ENCODE measurements around the gene TNFAIP2.
A peak's percentile ranks its signal among the peaks of the same experiment; 100 is the strongest.

The TNFAIP2 gene

DNA sequence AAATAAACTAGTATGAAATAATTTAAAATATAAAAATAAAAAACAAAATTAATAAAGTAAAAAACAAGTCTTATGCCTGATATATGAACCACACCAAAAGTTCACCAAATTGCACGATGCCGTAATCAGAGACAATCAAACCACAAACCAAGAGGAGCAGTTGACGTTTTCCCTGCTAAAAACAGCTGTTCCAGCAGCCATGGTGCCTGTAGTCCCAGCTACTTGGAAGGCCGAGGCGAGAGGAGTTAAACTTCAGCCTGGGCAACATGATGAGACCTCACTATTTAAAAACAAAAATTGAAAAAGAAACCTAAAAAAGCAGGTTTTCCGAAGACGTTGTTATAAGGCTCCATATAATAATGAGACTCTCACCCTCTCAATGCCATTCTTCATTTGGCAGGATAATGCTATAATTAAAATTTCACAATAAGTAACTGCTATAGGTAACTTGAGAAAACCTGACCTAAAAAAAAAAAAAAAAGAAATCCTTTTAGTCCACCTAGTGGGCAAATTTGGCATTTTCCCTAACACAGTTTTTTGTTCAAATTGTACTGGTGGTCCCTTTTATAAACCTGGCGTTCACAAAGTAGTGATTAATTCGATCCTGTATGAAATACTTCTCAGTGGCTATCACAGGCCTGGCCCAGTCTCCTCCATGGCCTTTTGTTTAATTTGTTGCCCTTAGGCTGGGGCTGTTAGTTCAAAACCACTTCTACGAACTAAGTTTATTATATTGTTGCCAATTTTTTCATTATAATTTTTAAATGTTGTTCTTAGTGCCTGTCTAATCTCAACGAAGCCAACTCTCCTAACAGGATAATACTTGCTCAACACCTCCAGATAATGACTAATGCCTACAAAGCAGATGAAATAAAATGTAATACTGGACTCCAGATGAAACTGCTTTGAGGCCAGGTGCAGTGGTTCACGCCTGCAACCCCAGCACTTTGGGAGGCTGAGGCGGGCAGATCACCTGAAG is 62.1 kb downstream of the TNFAIP2 start:
- no peaks in the 10 kb centered on the region for H3K36me3 Mint-ChIP-seq (ENCODE audit: insufficient read depth)

DNA sequence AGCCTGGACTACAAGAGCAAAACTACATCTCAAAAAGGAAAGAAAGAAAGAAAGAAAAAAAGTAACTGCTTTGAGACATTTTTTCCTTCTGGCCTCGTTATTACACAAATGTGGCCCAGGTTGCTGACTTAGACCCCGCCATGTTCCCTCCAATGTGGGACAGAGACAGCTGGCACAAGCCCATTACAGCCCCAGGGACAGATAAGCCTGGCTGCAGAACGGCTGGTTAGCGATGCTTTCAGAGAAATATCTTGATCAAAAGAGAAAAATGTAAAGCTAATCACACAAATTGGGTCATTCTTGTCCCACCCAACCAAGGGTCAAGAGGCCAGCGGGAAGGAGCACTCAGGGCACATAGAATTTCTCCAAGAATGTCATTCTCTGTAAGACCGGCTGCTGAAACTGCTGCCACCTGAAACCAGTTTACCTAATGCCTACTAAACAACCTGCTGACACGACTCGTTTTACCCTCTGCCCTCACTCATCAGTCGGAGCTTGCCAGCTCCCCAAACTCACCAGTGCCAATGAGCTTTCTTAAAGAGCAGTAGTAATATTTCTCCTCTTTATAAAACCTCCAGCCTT is 63.1 kb downstream of the TNFAIP2 start:
- H3K4me1 Mint-ChIP-seq (ENCODE audit: low read depth in 2 of 2) = peaks cover 0 to 5% of the 10 kb centered on the region in 2 donors
- DNase-seq (no peak), ATAC-seq (replicated peaks) (no peak)
- no peak overlapping the region for H3K4me3 Mint-ChIP-seq
- no peak overlapping the region for H3K27ac Mint-ChIP-seq
- H3K27me3 Mint-ChIP-seq = peaks cover 46 to 71% of the 10 kb centered on the region in 2 donors
- no peaks in the 10 kb centered on the region for H3K36me3 Mint-ChIP-seq (ENCODE audit: insufficient read depth)
- H3K9me3 Mint-ChIP-seq = no peaks in the 10 kb centered on the region

More for the DNA sequence above, 62.1 kb downstream of the TNFAIP2 start:
- H3K4me1 Mint-ChIP-seq (ENCODE audit: low read depth in 2 of 2) = peaks cover 0 to 5% of the 10 kb centered on the region in 2 donors
- H3K9me3 Mint-ChIP-seq = no peaks in the 10 kb centered on the region
- H3K4me3 Mint-ChIP-seq = no peak overlapping the region
- DNase-seq (peak in 1 of 3 experiments; percentile 8), ATAC-seq (replicated peaks) (no peak)
- no peak overlapping the region for H3K27ac Mint-ChIP-seq
- peaks cover 40 to 70% of the 10 kb centered on the region in 2 donors for H3K27me3 Mint-ChIP-seq

Measured in effector memory CD8-positive, alpha-beta T cell (primary cell).